H1 (cell line): ENCODE results near the gene RAP1B.

Experiments
- ATF2 ChIP-seq: IDR thresholded peaks from 2 replicates; pipeline ENCODE4 v1.6.1; 2012; ENCODE audit warnings: low read length, inconsistent platforms
- CEBPB ChIP-seq: IDR thresholded peaks from 2 replicates; pipeline ENCODE4 v1.6.1; 2012; ENCODE audit warnings: low read depth, low read length
- CTCF ChIP-seq, 3 experiments: IDR thresholded peaks; 1 replicate in 2 of 3; 2 replicates in 1 of 3; pipeline versions ENCODE4 v1.5.1 to v1.6.1; 2011; ENCODE audit warnings: low read length in 3 of 3, mild to moderate bottlenecking in 3 of 3, inconsistent platforms in 2 of 3, low read depth in 1 of 3, moderate library complexity in 1 of 3; ENCODE audit not compliant: insufficient read depth in 1 of 3; ENCODE audit errors: control extremely low read depth in 1 of 3
- EP300 ChIP-seq, 2 experiments: IDR thresholded peaks; 1 replicate in 1 of 2; 2 replicates in 1 of 2; pipeline ENCODE4 v1.6.1; 2011 to 2012; ENCODE audit warnings: low read depth in 2 of 2, low read length in 2 of 2, mild to moderate bottlenecking in 2 of 2, borderline replicate concordance in 1 of 2, inconsistent platforms in 1 of 2, moderate library complexity in 1 of 2
- EZH2 ChIP-seq: fragments of 200-600 bp; sonication (generic); IDR thresholded peaks from 2 replicates; pipeline ENCODE4 v1.7.1; 2012; ENCODE audit warnings: low read depth, mild to moderate bottlenecking, moderate library complexity, low read length, inconsistent platforms; ENCODE audit not compliant: severe bottlenecking
- FOSL1 ChIP-seq: IDR thresholded peaks from 2 replicates; pipeline ENCODE4 v1.6.1; 2011; ENCODE audit warnings: mild to moderate bottlenecking, low read depth, low read length, moderate library complexity; ENCODE audit not compliant: insufficient read depth
- JUN ChIP-seq: IDR thresholded peaks from 2 replicates; pipeline ENCODE4 v1.6.1; 2011; ENCODE audit warnings: low read depth, mild to moderate bottlenecking, improper control_type of control experiment, low read length
- JUND ChIP-seq: IDR thresholded peaks from 2 replicates; pipeline ENCODE4 v1.6.1; 2011; ENCODE audit warnings: mild to moderate bottlenecking, improper control_type of control experiment, low read length
- MAX ChIP-seq: IDR thresholded peaks from 2 replicates; pipeline ENCODE4 v1.6.1; 2012; ENCODE audit warnings: inconsistent platforms
- SP4 ChIP-seq: IDR thresholded peaks from 2 replicates; pipeline ENCODE4 v1.6.1; 2012; ENCODE audit warnings: low read length, inconsistent platforms
- SUZ12 ChIP-seq: fragments of 200-600 bp; sonication (generic); IDR thresholded peaks from 2 replicates; pipeline ENCODE4 v1.6.1; 2012; ENCODE audit warnings: mild to moderate bottlenecking, inconsistent platforms, low read length, moderate library complexity, mixed read lengths
- TAF1 ChIP-seq: IDR thresholded peaks from 2 replicates; pipeline ENCODE4 v1.6.1; 2011; ENCODE audit warnings: mild to moderate bottlenecking, low read depth, low read length
- USF2 ChIP-seq: IDR thresholded peaks from 2 replicates; pipeline ENCODE4 v1.6.1; 2011; ENCODE audit warnings: low read length, improper control_type of control experiment
- ZNF274 ChIP-seq: IDR thresholded peaks from 2 replicates; pipeline ENCODE4 v1.7.0; 2012; ENCODE audit warnings: low read length, borderline replicate concordance; ENCODE audit errors: extremely low read depth

GRCh38 chr12:68581926-68582325 lies 28.8 kb upstream of the RAP1B start:
- TF ChIP-seq ATF2 (no peak), MAX (no peak), JUND (no peak), EZH2 (no peak), FOSL1 (no peak), SP4 (no peak), CTCF (IDR thresholded peaks at IDR 0.05; ENCODE audit: control extremely low read depth in 1 of 3, insufficient read depth in 1 of 3, low read depth in 1 of 3, low read length in 3 of 3) (no peak), JUN (no peak), USF2 (no peak), SUZ12 (no peak), TAF1 (no peak), CEBPB (no peak), ZNF274 (no peak), EP300 (IDR thresholded peaks at IDR 0.05; ENCODE audit: borderline replicate concordance in 1 of 2, low read depth in 2 of 2, low read length in 2 of 2) (no peak)
